CD4-positive, CD25-positive, alpha-beta regulatory T cell (primary cell): ENCODE measurements around the gene HOXB9. TPM values are rescaled to one million over a fixed set of nuclear protein-coding genes. Genes with fewer than 3 reads are reported as not detected.

ENCODE experiments used
- ATAC-seq, 2 donors: fragments of 150-1000 bp; cut with Tn5 transposase; one replicate each; pipeline ENCODE4 v1.10.0; 2021; ENCODE audit warnings: low read depth in 2 of 2, moderate number of reproducible peaks in 2 of 2, moderate library complexity in 1 of 2
- DNase-seq, 3 donors: peaks; one replicate each; pipeline versions ENCODE4 v3.0.0 to v3.0.0-alpha.2; 2012 to 2022; ENCODE audit warnings: mixed read lengths in 1 of 3
- H3K27ac ChIP-seq: one replicate; pipeline ENCODE4 v1.7.0; 2013; ENCODE audit warnings: mild to moderate bottlenecking, low read length; ENCODE audit not compliant: insufficient read depth, poor library complexity, severe bottlenecking
- H3K27me3 ChIP-seq: one replicate; pipeline ENCODE4 v1.7.0; 2013; ENCODE audit warnings: low read length; ENCODE audit not compliant: control insufficient read depth, insufficient read depth
- H3K36me3 ChIP-seq: one replicate; pipeline ENCODE4 v1.7.0; 2013; ENCODE audit warnings: mild to moderate bottlenecking, low read length, moderate library complexity; ENCODE audit not compliant: control insufficient read depth, insufficient read depth
- H3K4me1 ChIP-seq: 2 replicates; pipeline ENCODE4 v1.7.0; 2013; ENCODE audit warnings: mild to moderate bottlenecking, low read length; ENCODE audit not compliant: insufficient read depth, control insufficient read depth, poor library complexity, severe bottlenecking
- H3K4me3 ChIP-seq: one replicate; pipeline ENCODE4 v1.7.0; 2013; ENCODE audit warnings: low read depth, mild to moderate bottlenecking, low read length, moderate library complexity
- H3K9me3 ChIP-seq, 2 experiments: 1 replicate in 1 of 2; 2 replicates in 1 of 2; pipeline ENCODE4 v1.7.0; 2013; ENCODE audit warnings: low read length in 2 of 2, mild to moderate bottlenecking in 1 of 2, moderate library complexity in 1 of 2; ENCODE audit not compliant: control insufficient read depth in 2 of 2
- H3K27ac Mint-ChIP-seq, 3 donors: one replicate each; pipeline ENCODE4 v1.8.0; 2020 to 2022; ENCODE audit warnings: mild to moderate bottlenecking in 3 of 3, mixed read lengths in 3 of 3, moderate library complexity in 2 of 3
- H3K27me3 Mint-ChIP-seq: one replicate; pipeline ENCODE4 v1.8.0; 2022; ENCODE audit warnings: mild to moderate bottlenecking, mixed read lengths
- H3K36me3 Mint-ChIP-seq: one replicate; pipeline ENCODE4 v1.8.0; 2020; ENCODE audit warnings: mixed read lengths
- H3K4me1 Mint-ChIP-seq, 4 donors: one replicate each; pipeline ENCODE4 v1.8.0; 2020 to 2022; ENCODE audit warnings: mixed read lengths in 4 of 4, mild to moderate bottlenecking in 1 of 4
- H3K4me3 Mint-ChIP-seq, 4 donors: one replicate each; pipeline ENCODE4 v1.8.0; 2020 to 2022; ENCODE audit warnings: mild to moderate bottlenecking in 4 of 4, mixed read lengths in 4 of 4, moderate library complexity in 3 of 4
- H3K9me3 Mint-ChIP-seq, 7 donors: one replicate each; pipeline ENCODE4 v1.8.0; 2020 to 2022; ENCODE audit warnings: mixed read lengths in 7 of 7, mild to moderate bottlenecking in 3 of 7, moderate library complexity in 2 of 7
- polyA plus RNA-seq, 4 donors: library from polyadenylated mRNA; unstranded; fragments of 300-500 nt; fragmentation: Illumina TruSeq; gene quantifications; one replicate each; pipeline ENCODE4 v1.2.3, GENCODE V29; 2021
- total RNA-seq: library from RNA; stranded (reverse); gene quantifications from one replicate; pipeline ENCODE4 v1.2.3, GENCODE V29; 2022

Gene HOXB9
- total and polyA plus RNA-seq, 5 donors from 2014 or later: 0.25 TPM; not detected in 4

GRCh38 chr17:48620461-48621139 lies 5.6 kb downstream of the HOXB9 start:
- no peak overlapping the region for H3K27ac Mint-ChIP-seq
- Histone ChIP-seq H3K9me3 (no peaks in the 10 kb centered on the region), H3K36me3 (no peaks in the 10 kb centered on the region), H3K27me3 (peaks cover 51% of the 10 kb centered on the region), H3K4me1 (peaks cover 28% of the 10 kb centered on the region), H3K27ac (no peak overlapping the region), H3K4me3 (no peak overlapping the region)
- H3K9me3 Mint-ChIP-seq: peaks cover 0 to 9% (median 0%) of the 10 kb centered on the region in 7 donors
- H3K27me3 Mint-ChIP-seq: peaks cover 90% of the 10 kb centered on the region
- DNase-seq: no peak
- H3K4me3 Mint-ChIP-seq: peak overlapping the region in 2 of 4 donors; percentile 4 to 29
- no peaks in the 10 kb centered on the region for H3K36me3 Mint-ChIP-seq
- peaks cover 10 to 33% (median 20%) of the 10 kb centered on the region in 4 donors for H3K4me1 Mint-ChIP-seq
- no peak for ATAC-seq

DNA sequence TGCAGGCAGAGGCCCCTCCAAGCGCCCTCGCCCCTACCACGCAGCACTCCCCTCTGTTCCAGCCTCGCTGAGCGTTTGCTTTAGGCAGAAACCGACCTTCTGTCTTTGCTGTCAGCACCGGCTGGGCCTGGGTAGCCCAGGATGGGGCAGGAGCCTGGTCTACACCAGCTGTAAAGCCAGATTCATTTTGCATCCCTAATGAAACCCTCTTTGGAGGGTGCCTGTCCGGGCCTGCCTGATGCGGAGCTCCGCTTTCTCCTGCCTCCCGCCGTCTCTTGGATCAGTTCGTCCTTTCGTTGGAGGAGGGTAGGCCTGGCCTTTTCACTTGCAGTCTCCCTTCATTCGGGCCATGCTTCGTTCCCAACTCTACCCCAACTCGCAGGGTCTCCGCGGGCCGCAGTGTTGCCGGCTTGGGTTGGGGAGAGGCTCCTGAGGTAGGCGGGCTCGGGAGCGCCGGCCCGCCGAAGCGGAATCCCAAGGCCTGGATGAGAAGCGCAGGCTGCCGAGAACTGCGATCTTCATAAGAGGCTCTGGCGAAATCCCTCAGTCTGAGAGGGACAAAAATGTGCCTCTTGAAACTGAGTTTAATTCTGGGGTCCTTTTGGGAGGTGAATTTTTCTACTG lies 6.2 kb downstream of the HOXB9 start:
- Mint-ChIP-seq H3K27me3 (peaks cover 97% of the 10 kb centered on the region), H3K27ac (no peak overlapping the region), H3K9me3 (peaks cover 0 to 9% (median 0%) of the 10 kb centered on the region in 7 donors), H3K4me3 (peak overlapping the region in 1 of 4 donors; percentile 70), H3K36me3 (no peaks in the 10 kb centered on the region), H3K4me1 (peaks cover 10 to 36% (median 26%) of the 10 kb centered on the region in 4 donors)
- H3K27me3 ChIP-seq: peaks cover 56% of the 10 kb centered on the region
- H3K4me1 ChIP-seq: peaks cover 27% of the 10 kb centered on the region
- no peaks in the 10 kb centered on the region for H3K9me3 ChIP-seq
- ATAC-seq (no peak), DNase-seq (no peak)
- no peak overlapping the region for H3K4me3 ChIP-seq
- no peak overlapping the region for H3K27ac ChIP-seq
- no peaks in the 10 kb centered on the region for H3K36me3 ChIP-seq

- Mint-ChIP-seq H3K36me3 (no peaks in the 10 kb centered on the region), H3K9me3 (peaks cover 0 to 9% (median 0%) of the 10 kb centered on the region in 7 donors), H3K4me3 (peak overlapping the region in 3 of 4 donors; percentile 56 to 88 (median 60)), H3K4me1 (peaks cover 10 to 43% (median 33%) of the 10 kb centered on the region in 4 donors), H3K27me3 (peaks cover 98% of the 10 kb centered on the region), H3K27ac (peak overlapping the region in 1 of 3 donors; percentile 86)
- Histone ChIP-seq H3K4me3 (no peak overlapping the region), H3K27ac (no peak overlapping the region), H3K36me3 (no peaks in the 10 kb centered on the region), H3K27me3 (peaks cover 54% of the 10 kb centered on the region), H3K9me3 (no peaks in the 10 kb centered on the region), H3K4me1 (peaks cover 37% of the 10 kb centered on the region)
- ATAC-seq (peak; percentile 70 to 74), DNase-seq (peak; percentile 74 to 76 (median 76))
These were observed 7.8 kb downstream of the HOXB9 start for GRCh38 chr17:48618256-48618896.

- no peaks in the 10 kb centered on the region for H3K36me3 Mint-ChIP-seq
- DNase-seq (no peak), ATAC-seq (no peak)
- H3K4me3 Mint-ChIP-seq: peak overlapping the region in 3 of 4 donors; percentile 50 to 88 (median 73)
- Histone ChIP-seq H3K4me3 (no peak overlapping the region), H3K27me3 (peaks cover 47% of the 10 kb centered on the region), H3K9me3 (no peaks in the 10 kb centered on the region), H3K4me1 (peaks cover 43% of the 10 kb centered on the region), H3K36me3 (no peaks in the 10 kb centered on the region), H3K27ac (no peak overlapping the region)
- no peak overlapping the region for H3K27ac Mint-ChIP-seq
- H3K9me3 Mint-ChIP-seq: peaks cover 0 to 9% (median 0%) of the 10 kb centered on the region in 7 donors
- H3K27me3 Mint-ChIP-seq: peaks cover 95% of the 10 kb centered on the region
- peaks cover 10 to 48% (median 37%) of the 10 kb centered on the region in 4 donors for H3K4me1 Mint-ChIP-seq
These were observed 8.5 kb downstream of the HOXB9 start for GRCh38 chr17:48617471-48618255.

DNA sequence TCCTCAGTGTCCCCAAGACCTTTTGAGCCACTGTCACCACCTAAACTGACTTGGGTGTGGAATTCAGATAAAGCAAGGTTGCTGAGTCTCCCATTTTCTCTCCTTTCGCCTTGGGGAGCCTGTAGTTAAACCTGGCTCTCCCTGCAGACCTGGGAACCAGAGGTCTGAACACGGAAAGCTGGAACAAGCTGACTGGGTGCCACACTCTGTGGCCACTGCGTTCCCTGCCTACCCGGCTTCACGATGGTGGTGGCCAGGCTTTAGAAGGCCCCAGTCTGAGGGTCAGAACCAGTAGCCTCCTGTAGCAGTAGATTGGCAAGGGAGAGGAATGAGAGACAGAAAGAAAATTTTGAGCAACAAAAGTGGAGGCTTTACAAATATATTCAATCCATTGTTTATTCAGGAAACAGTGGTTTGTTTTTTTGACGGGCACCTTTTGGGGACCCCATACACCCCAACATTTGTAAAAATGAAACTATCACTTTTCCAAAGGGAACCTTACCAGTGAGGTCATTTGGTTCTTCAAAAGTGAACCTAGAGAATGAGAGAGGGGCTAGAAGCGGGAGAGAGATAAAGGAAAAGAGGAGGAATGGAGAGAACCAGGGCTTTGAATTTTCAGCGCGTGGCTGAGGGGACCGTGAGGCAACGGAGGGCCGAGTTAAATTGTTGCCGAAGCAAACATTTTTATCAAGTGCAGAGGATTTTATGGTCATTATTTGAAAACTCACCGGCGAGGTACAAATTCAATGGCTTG lies 9.3 kb downstream of the HOXB9 start:
- H3K4me3 ChIP-seq: no peak overlapping the region
- Mint-ChIP-seq H3K9me3 (peaks cover 0 to 9% (median 0%) of the 10 kb centered on the region in 7 donors), H3K4me1 (peaks cover 10 to 54% (median 42%) of the 10 kb centered on the region in 4 donors), H3K4me3 (peak overlapping the region in 3 of 4 donors; percentile 56 to 82 (median 73)), H3K27me3 (peaks cover 93% of the 10 kb centered on the region), H3K27ac (peak overlapping the region in 1 of 3 donors; percentile 57), H3K36me3 (no peaks in the 10 kb centered on the region)
- no peak overlapping the region for H3K27ac ChIP-seq
- H3K36me3 ChIP-seq: no peaks in the 10 kb centered on the region
- ATAC-seq: no peak
- H3K9me3 ChIP-seq: no peaks in the 10 kb centered on the region
- peaks cover 51% of the 10 kb centered on the region for H3K4me1 ChIP-seq
- no peak for DNase-seq
- peaks cover 42% of the 10 kb centered on the region for H3K27me3 ChIP-seq

DNA sequence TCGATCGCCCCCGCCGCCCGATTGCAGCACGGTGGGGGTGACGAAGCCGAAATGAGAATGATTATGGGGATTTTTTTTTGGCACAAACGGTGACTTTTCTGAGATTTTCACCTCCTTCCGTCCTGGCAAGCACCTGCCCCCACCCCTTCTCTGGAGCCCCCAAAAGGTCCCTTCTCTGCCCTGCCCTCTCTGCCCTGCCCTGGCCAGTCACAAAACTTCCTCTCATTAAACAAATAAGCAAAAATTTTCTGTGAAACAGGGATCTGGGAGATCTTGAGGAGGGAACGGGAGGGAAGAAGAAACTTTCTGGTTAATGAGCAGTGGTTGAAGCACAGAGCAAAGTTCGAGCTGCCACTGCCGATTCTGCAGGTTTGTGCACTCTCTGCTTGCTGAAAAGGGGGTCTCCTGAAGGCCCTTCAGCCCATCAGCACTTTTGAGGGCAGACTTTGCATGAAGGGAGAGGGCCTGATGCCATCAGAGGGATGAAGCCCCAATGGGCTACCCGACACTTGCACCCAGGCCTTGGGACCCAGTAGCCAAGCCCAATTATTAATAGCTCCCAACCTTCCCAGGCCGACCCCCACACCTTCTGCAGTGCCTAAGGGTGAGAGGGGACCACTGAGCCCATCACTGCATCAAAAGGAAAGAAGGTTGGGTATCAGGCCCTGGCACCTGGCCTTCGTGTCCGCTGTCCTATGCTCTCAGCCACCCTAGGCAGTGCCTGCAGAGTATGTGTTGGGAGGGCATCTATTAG lies 10.0 kb downstream of the HOXB9 start:
- peak overlapping the region in 2 of 4 donors; percentile 27 to 73 for H3K4me3 Mint-ChIP-seq

More for the DNA sequence above, 10.0 kb downstream of the HOXB9 start:
- Histone ChIP-seq H3K27ac (no peak overlapping the region), H3K27me3 (peaks cover 36% of the 10 kb centered on the region), H3K4me1 (peaks cover 58% of the 10 kb centered on the region), H3K9me3 (no peaks in the 10 kb centered on the region), H3K36me3 (no peaks in the 10 kb centered on the region), H3K4me3 (no peak overlapping the region)
- DNase-seq (no peak), ATAC-seq (no peak)
- Mint-ChIP-seq H3K27me3 (peaks cover 92% of the 10 kb centered on the region), H3K9me3 (peaks cover 0 to 9% (median 0%) of the 10 kb centered on the region in 7 donors), H3K4me1 (peaks cover 10 to 61% (median 46%) of the 10 kb centered on the region in 4 donors), H3K36me3 (no peaks in the 10 kb centered on the region), H3K27ac (no peak overlapping the region)
